Hepatocyte (in vitro differentiated cells): ENCODE measurements around the gene DDC. TPM values are rescaled to one million over a fixed set of nuclear protein-coding genes. Genes with fewer than 3 reads are reported as not detected.

Experiments used
- DNase-seq: peaks from one replicate; pipeline ENCODE4 v3.0.0-alpha.2; 2016; ENCODE audit warnings: low spot score
- H2AFZ ChIP-seq: fragments of 200-600 bp; sonication (generic); 2 replicates; pipeline ENCODE4 v1.6.0; 2016; ENCODE audit warnings: antibody characterized with exemption, mild to moderate bottlenecking
- H3K27ac ChIP-seq: fragments of 200-600 bp; sonication (generic); 2 replicates; pipeline ENCODE4 v1.5.1; 2016; ENCODE audit warnings: mild to moderate bottlenecking
- H3K27me3 ChIP-seq: fragments of 200-600 bp; sonication (generic); 2 replicates; pipeline ENCODE4 v1.6.1; 2016
- H3K36me3 ChIP-seq: fragments of 200-600 bp; sonication (generic); replicated peaks from 2 replicates; pipeline ENCODE4 v1.5.1; 2016; ENCODE audit warnings: low read depth; ENCODE audit not compliant: insufficient read depth
- H3K4me1 ChIP-seq: fragments of 200-600 bp; sonication (generic); 2 replicates; pipeline ENCODE4 v1.5.1; 2016; ENCODE audit warnings: mild to moderate bottlenecking, moderate library complexity; ENCODE audit not compliant: insufficient read depth
- H3K4me2 ChIP-seq: fragments of 200-600 bp; sonication (generic); 2 replicates; pipeline ENCODE4 v1.6.0; 2016
- H3K4me3 ChIP-seq: fragments of 200-600 bp; sonication (generic); 2 replicates; pipeline ENCODE4 v1.5.1; 2016; ENCODE audit warnings: mild to moderate bottlenecking
- H3K79me2 ChIP-seq: fragments of 200-600 bp; sonication (generic); 2 replicates; pipeline ENCODE4 v1.6.0; 2017; ENCODE audit warnings: mild to moderate bottlenecking
- H3K9me2 ChIP-seq: fragments of 200-600 bp; sonication (generic); replicated peaks from 2 replicates; pipeline ENCODE4 v1.6.0; 2017; ENCODE audit warnings: mild to moderate bottlenecking; ENCODE audit not compliant: insufficient read depth
- H3K9me3 ChIP-seq: fragments of 200-600 bp; sonication (generic); 2 replicates; pipeline ENCODE4 v1.5.1; 2016; ENCODE audit warnings: low read depth, mild to moderate bottlenecking
- H4K20me1 ChIP-seq: fragments of 200-600 bp; sonication (generic); 2 replicates; pipeline ENCODE4 v1.6.0; 2016; ENCODE audit warnings: mild to moderate bottlenecking; ENCODE audit not compliant: insufficient read depth, poor library complexity, severe bottlenecking
- EZH2 ChIP-seq: fragments of 200-600 bp; sonication (generic); IDR thresholded peaks from 2 replicates; pipeline ENCODE4 v1.6.1; 2016; ENCODE audit warnings: antibody characterized with exemption, mild to moderate bottlenecking, borderline replicate concordance
- EZH2phosphoT487 ChIP-seq: fragments of 200-600 bp; sonication (generic); IDR thresholded peaks from one replicate; pipeline ENCODE4 v1.6.1; 2018; ENCODE audit warnings: antibody characterized with exemption, mild to moderate bottlenecking, low read depth, moderate library complexity; ENCODE audit not compliant: unreplicated experiment, severe bottlenecking
- WGBS: methylation state at CpG from one replicate; pipeline ENCODE4 v1.1.6; 2016; ENCODE audit warnings: low lambda C conversion rate; ENCODE audit errors: missing lambda C conversion rate; 5-methylcytosine and 5-hydroxymethylcytosine counted together
- polyA plus RNA-seq: library from polyadenylated mRNA; unstranded; fragments of >200 nt; fragmentation: Nextera tagmentation; extraction: Ambion mirVana; gene quantifications from 2 replicates; pipeline ENCODE4 v1.2.1, GENCODE V29; 2016
- total RNA-seq: library from RNA; depleted of rRNA; stranded (reverse); fragments of >200 nt; gene quantifications from 2 replicates; pipeline ENCODE4 v1.2.3, GENCODE V29; 2014
- TF ChIP-seq, protein P1 (sequence below): fragments of 200-600 bp; sonication (generic); IDR thresholded peaks from 2 replicates; pipeline ENCODE4 v1.5.1; 2016; ENCODE audit warnings: antibody characterized with exemption, mild to moderate bottlenecking; ENCODE audit not compliant: poor library complexity

Gene DDC
- total and polyA plus RNA-seq, 2 experiments from 2014 or later: 42.4 to 56.1 TPM

DNA sequence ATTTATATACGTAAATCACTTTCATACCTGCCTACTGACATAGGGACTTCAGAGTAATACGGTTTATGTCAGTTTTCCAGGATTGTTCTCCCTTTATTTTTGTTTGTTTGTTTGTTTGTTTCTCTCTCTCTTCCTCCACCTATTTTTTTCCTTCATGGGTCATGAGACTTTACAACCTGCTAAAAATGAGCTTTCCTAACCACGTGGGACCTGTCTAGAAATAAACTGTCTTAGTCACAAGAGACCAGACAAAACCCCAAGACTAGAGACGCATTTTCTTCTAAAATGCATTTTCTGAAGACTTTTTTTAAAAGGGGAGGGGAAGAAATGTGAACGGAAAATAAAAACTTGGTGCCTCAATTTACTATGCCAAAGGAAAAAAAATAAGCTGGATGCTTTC is 74.0 kb downstream of the DDC start:
- H3K9me3 ChIP-seq: no peaks in the 10 kb centered on the region
- no peaks in the 10 kb centered on the region for H4K20me1 ChIP-seq
- TF ChIP-seq, protein P1, sequence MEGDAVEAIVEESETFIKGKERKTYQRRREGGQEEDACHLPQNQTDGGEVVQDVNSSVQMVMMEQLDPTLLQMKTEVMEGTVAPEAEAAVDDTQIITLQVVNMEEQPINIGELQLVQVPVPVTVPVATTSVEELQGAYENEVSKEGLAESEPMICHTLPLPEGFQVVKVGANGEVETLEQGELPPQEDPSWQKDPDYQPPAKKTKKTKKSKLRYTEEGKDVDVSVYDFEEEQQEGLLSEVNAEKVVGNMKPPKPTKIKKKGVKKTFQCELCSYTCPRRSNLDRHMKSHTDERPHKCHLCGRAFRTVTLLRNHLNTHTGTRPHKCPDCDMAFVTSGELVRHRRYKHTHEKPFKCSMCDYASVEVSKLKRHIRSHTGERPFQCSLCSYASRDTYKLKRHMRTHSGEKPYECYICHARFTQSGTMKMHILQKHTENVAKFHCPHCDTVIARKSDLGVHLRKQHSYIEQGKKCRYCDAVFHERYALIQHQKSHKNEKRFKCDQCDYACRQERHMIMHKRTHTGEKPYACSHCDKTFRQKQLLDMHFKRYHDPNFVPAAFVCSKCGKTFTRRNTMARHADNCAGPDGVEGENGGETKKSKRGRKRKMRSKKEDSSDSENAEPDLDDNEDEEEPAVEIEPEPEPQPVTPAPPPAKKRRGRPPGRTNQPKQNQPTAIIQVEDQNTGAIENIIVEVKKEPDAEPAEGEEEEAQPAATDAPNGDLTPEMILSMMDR: no peak
- no peak for TF ChIP-seq EZH2phosphoT487
- H3K27me3 ChIP-seq: no peaks in the 10 kb centered on the region
- no peaks in the 10 kb centered on the region for H3K36me3 ChIP-seq
- H3K4me2 ChIP-seq: no peak overlapping the region
- no peak overlapping the region for H2AFZ ChIP-seq
- H3K79me2 ChIP-seq: no peaks in the 10 kb centered on the region
- DNase-seq: no peak
- WGBS: 75% methylated on average over 5 of the region's 5 CpGs
- H3K4me3 ChIP-seq: no peak overlapping the region
- H3K9me2 ChIP-seq: no peaks in the 10 kb centered on the region
- H3K4me1 ChIP-seq: peaks cover 12% of the 10 kb centered on the region
- H3K27ac ChIP-seq: no peak overlapping the region

GRCh38 chr7:50488379-50488778 is 76.8 kb downstream of the DDC start:
- H3K36me3 ChIP-seq: no peaks in the 10 kb centered on the region
- H3K27ac ChIP-seq: no peak overlapping the region
- H3K9me3 ChIP-seq: no peaks in the 10 kb centered on the region
- H3K4me2 ChIP-seq: no peak overlapping the region
- H4K20me1 ChIP-seq: no peaks in the 10 kb centered on the region
- H3K27me3 ChIP-seq: no peaks in the 10 kb centered on the region
- H3K9me2 ChIP-seq: no peaks in the 10 kb centered on the region
- no peak for TF ChIP-seq EZH2phosphoT487
- TF ChIP-seq, protein P1: no peak
- TF ChIP-seq EZH2: no peak
- no peak for DNase-seq
- H2AFZ ChIP-seq: no peak overlapping the region
- no peaks in the 10 kb centered on the region for H3K79me2 ChIP-seq
- H3K4me3 ChIP-seq: no peak overlapping the region
- H3K4me1 ChIP-seq: no peaks in the 10 kb centered on the region

DNA sequence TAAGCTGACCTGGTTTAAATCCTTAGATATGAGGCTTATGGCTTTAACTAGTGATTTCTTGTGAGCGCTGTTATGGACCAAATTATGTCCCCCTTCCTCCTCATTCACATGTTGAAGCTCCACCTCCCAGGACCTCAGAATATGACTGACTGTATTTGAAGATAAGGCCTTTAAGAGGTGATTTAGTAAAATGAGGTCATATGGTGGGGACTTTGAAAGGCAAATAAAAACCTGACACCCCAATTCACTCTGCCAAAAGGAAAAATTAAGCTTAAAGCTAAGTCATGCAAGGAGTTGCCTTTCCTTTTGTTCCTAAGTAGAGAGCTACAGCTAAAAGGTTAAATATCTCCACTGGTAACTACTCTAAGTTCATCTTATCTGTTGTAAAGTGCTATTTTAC is 78.7 kb downstream of the DDC start:
- no peak for TF ChIP-seq EZH2phosphoT487
- TF ChIP-seq, protein P1: no peak
- no peak for TF ChIP-seq EZH2
- no peak for DNase-seq
- Histone ChIP-seq H3K79me2 (no peaks in the 10 kb centered on the region), H3K4me2 (no peak overlapping the region), H2AFZ (no peak overlapping the region), H3K4me3 (no peak overlapping the region), H3K27me3 (no peaks in the 10 kb centered on the region), H4K20me1 (no peaks in the 10 kb centered on the region), H3K27ac (no peak overlapping the region), H3K36me3 (no peaks in the 10 kb centered on the region), H3K4me1 (no peaks in the 10 kb centered on the region), H3K9me2 (no peaks in the 10 kb centered on the region), H3K9me3 (no peaks in the 10 kb centered on the region)
- WGBS: 75% methylated on average over 1 of the region's 1 CpG

GRCh38 chr7:50481867-50482266 is 83.3 kb downstream of the DDC start:
- H3K9me3 ChIP-seq: no peaks in the 10 kb centered on the region
- H4K20me1 ChIP-seq: no peaks in the 10 kb centered on the region
- no peak for DNase-seq
- H3K36me3 ChIP-seq: no peaks in the 10 kb centered on the region
- H2AFZ ChIP-seq: no peak overlapping the region
- H3K4me3 ChIP-seq: no peak overlapping the region
- 85% methylated on average over 8 of the region's 8 CpGs for WGBS
- no peaks in the 10 kb centered on the region for H3K4me1 ChIP-seq
- no peaks in the 10 kb centered on the region for H3K27me3 ChIP-seq
- H3K27ac ChIP-seq: no peak overlapping the region
- no peak overlapping the region for H3K4me2 ChIP-seq
- H3K79me2 ChIP-seq: no peaks in the 10 kb centered on the region
- TF ChIP-seq, protein P1: no peak
- TF ChIP-seq EZH2 (no peak), EZH2phosphoT487 (no peak)
- no peaks in the 10 kb centered on the region for H3K9me2 ChIP-seq
